Aorta (tissue), 5 donors: ENCODE measurements around the gene NELL1. TPM values are rescaled to one million over a fixed set of nuclear protein-coding genes. Genes with fewer than 3 reads are reported as not detected.

Source experiments
- ATAC-seq: fragments of 200-7000 bp; cut with Tn5 transposase; one replicate; pipeline ENCODE4 v1.9.1; 2022; ENCODE audit warnings: moderate library complexity; ENCODE audit not compliant: low FRiP score
- DNase-seq, 2 donors: peaks; one replicate each; pipeline ENCODE4 v3.0.0-alpha.2; 2020
- H3K27ac ChIP-seq, 2 donors: one replicate each; pipeline ENCODE4 v1.5.1; 2013; ENCODE audit warnings: low read length in 2 of 2, mild to moderate bottlenecking in 2 of 2, moderate library complexity in 2 of 2, control low read depth in 1 of 2, inconsistent platforms in 1 of 2, low read depth in 1 of 2
- H3K27me3 ChIP-seq, 2 donors: one replicate each; pipeline ENCODE4 v1.6.1; 2013; ENCODE audit warnings: control low read depth in 1 of 2, low read length in 1 of 2, mild to moderate bottlenecking in 1 of 2, moderate library complexity in 1 of 2; ENCODE audit not compliant: insufficient read depth in 2 of 2, control insufficient read depth in 1 of 2
- H3K36me3 ChIP-seq, 2 donors: one replicate each; pipeline ENCODE4 v1.6.1; 2013; ENCODE audit warnings: control low read depth in 1 of 2, low read length in 1 of 2, mild to moderate bottlenecking in 1 of 2; ENCODE audit not compliant: insufficient read depth in 2 of 2, control insufficient read depth in 1 of 2
- H3K4me1 ChIP-seq, 2 donors: one replicate each; pipeline ENCODE4 v1.6.1; 2013; ENCODE audit warnings: low read length in 2 of 2, control low read depth in 1 of 2, mild to moderate bottlenecking in 1 of 2, moderate library complexity in 1 of 2; ENCODE audit not compliant: insufficient read depth in 2 of 2, control insufficient read depth in 1 of 2
- H3K4me3 ChIP-seq, 2 donors: one replicate each; pipeline ENCODE4 v1.5.1; 2013; ENCODE audit warnings: low read length in 2 of 2, control low read depth in 1 of 2, mild to moderate bottlenecking in 1 of 2
- H3K9me3 ChIP-seq: one replicate; pipeline ENCODE4 v1.6.1; 2013; ENCODE audit warnings: mild to moderate bottlenecking, low read length; ENCODE audit not compliant: control insufficient read depth
- WGBS, 2 donors: extraction: QIAGEN DNeasy Blood & Tissue Kit; methylation state at CpG; one replicate each; pipeline ENCODE4 v1.1.7; 2013; 5-methylcytosine and 5-hydroxymethylcytosine counted together
- intact Hi-C, 2 donors: fragments of 100-400 bp; cut with DNase I; formaldehyde crosslinking; loops; one replicate each; pipeline versions ENCODE4 v1.14.2 to v1.15.0; 2022
- polyA plus RNA-seq, 2 donors: library from polyadenylated mRNA; stranded (reverse); fragments of 200-250 nt; gene quantifications; one replicate each; pipeline ENCODE4 v1.2.3, GENCODE V29; 2013
- total RNA-seq, 2 donors: library from RNA; stranded (reverse); fragmentation: NEBNext Ultra II Directional; extraction: Animal tissue kit (Norgen Biotek cat#: 25700); gene quantifications; one replicate each; pipeline ENCODE4 v1.2.1, GENCODE V29; 2021
- donor health status: healthy with polysubstance abuse.
- donor health status: Bipolar disorder and iron deficiency.
- donor health status: DM: no; HTN: no; CAD: no.
- donor health status: DM: no; HTN: no; CAD: no.
- donor health status: DM: yes; HTN: yes; CAD: no.

NELL1 gene
- total and polyA plus RNA-seq, 4 donors = 0.88 TPM; not detected in 3

- intact Hi-C loops = no loop called here
- Histone ChIP-seq H3K27ac (no peak overlapping the region), H3K4me1 (no peaks in the 10 kb centered on the region), H3K4me3 (no peak overlapping the region), H3K36me3 (peaks cover 0 to 2% of the 10 kb centered on the region in 2 donors), H3K27me3 (no peaks in the 10 kb centered on the region), H3K9me3 (peaks cover 1% of the 10 kb centered on the region)
- DNase-seq (no peak), ATAC-seq (no peak)
- 50 to 64% methylated on average over 3 of the region's 3 CpGs for WGBS, 2 donors
Observed at GRCh38 chr11:21018248-21018647, 348.9 kb downstream of the NELL1 start.

- Histone ChIP-seq H3K36me3 (no peaks in the 10 kb centered on the region), H3K4me1 (no peaks in the 10 kb centered on the region), H3K9me3 (no peaks in the 10 kb centered on the region), H3K27ac (no peak overlapping the region), H3K4me3 (no peak overlapping the region), H3K27me3 (no peaks in the 10 kb centered on the region)
- intact Hi-C loops = no loop called here
- ATAC-seq = no peak
- DNase-seq = no peak
- WGBS, 2 donors = 63 to 86% methylated on average over 1 of the region's 1 CpG
Observed at GRCh38 chr11:21026685-21027084, 357.3 kb downstream of the NELL1 start.

GRCh38 chr11:21037850-21038249 is 368.5 kb downstream of the NELL1 start:
- intact Hi-C loops = no loop called here
- no peak for ATAC-seq
- WGBS, 2 donors = 70% methylated on average over 2 of the region's 2 CpGs

GRCh38 chr11:21038801-21039200 is 369.4 kb downstream of the NELL1 start:
- Histone ChIP-seq H3K36me3 (no peaks in the 10 kb centered on the region), H3K4me3 (no peak overlapping the region), H3K27me3 (no peaks in the 10 kb centered on the region), H3K4me1 (no peaks in the 10 kb centered on the region), H3K27ac (no peak overlapping the region), H3K9me3 (no peaks in the 10 kb centered on the region)
- DNase-seq (no peak), ATAC-seq (no peak)
- intact Hi-C loops = no loop called here

More at GRCh38 chr11:21037850-21038249, 368.5 kb downstream of the NELL1 start:
- no peak overlapping the region for H3K27ac ChIP-seq
- H3K9me3 ChIP-seq = no peaks in the 10 kb centered on the region
- no peak overlapping the region for H3K4me3 ChIP-seq
- H3K36me3 ChIP-seq = no peaks in the 10 kb centered on the region
- H3K27me3 ChIP-seq = no peaks in the 10 kb centered on the region
- no peaks in the 10 kb centered on the region for H3K4me1 ChIP-seq
- no peak for DNase-seq

GRCh38 chr11:21040630-21041029 is 371.2 kb downstream of the NELL1 start:
- Histone ChIP-seq H3K9me3 (no peaks in the 10 kb centered on the region), H3K4me1 (no peaks in the 10 kb centered on the region), H3K27me3 (no peaks in the 10 kb centered on the region), H3K27ac (no peak overlapping the region), H3K36me3 (no peaks in the 10 kb centered on the region), H3K4me3 (no peak overlapping the region)
- WGBS, 2 donors = 73 to 74% methylated on average over 2 of the region's 2 CpGs
- no peak for DNase-seq
- intact Hi-C loops = no loop called here
- ATAC-seq = no peak

- Histone ChIP-seq H3K27ac (no peak overlapping the region), H3K36me3 (no peaks in the 10 kb centered on the region), H3K4me3 (no peak overlapping the region), H3K9me3 (no peaks in the 10 kb centered on the region), H3K4me1 (no peaks in the 10 kb centered on the region), H3K27me3 (peaks cover 0 to 2% of the 10 kb centered on the region in 2 donors)
- DNase-seq = no peak
- 63 to 66% methylated on average over 5 of the region's 5 CpGs for WGBS, 2 donors
- intact Hi-C loops = no loop called here
- no peak for ATAC-seq
Observed at GRCh38 chr11:21048626-21049025, 379.2 kb downstream of the NELL1 start.

- no peaks in the 10 kb centered on the region for H3K9me3 ChIP-seq
- H3K36me3 ChIP-seq = no peaks in the 10 kb centered on the region
- H3K4me1 ChIP-seq = no peaks in the 10 kb centered on the region
- no peak overlapping the region for H3K4me3 ChIP-seq
- DNase-seq (no peak), ATAC-seq (no peak)
- WGBS, 2 donors = 57 to 68% methylated on average over 1 of the region's 1 CpG
- intact Hi-C loops = no loop called here
- no peak overlapping the region for H3K27ac ChIP-seq
- H3K27me3 ChIP-seq = no peaks in the 10 kb centered on the region
Observed at GRCh38 chr11:21053466-21053865, 384.1 kb downstream of the NELL1 start.

GRCh38 chr11:21056644-21057043 is 387.3 kb downstream of the NELL1 start:
- intact Hi-C loops = no loop called here
- Histone ChIP-seq H3K27me3 (no peaks in the 10 kb centered on the region), H3K9me3 (no peaks in the 10 kb centered on the region), H3K36me3 (no peaks in the 10 kb centered on the region), H3K4me3 (no peak overlapping the region), H3K4me1 (no peaks in the 10 kb centered on the region), H3K27ac (no peak overlapping the region)
- DNase-seq (no peak), ATAC-seq (no peak)

GRCh38 chr11:21059879-21060278 is 390.5 kb downstream of the NELL1 start:
- H3K9me3 ChIP-seq = peaks cover 2% of the 10 kb centered on the region
- 58 to 63% methylated on average over 2 of the region's 2 CpGs for WGBS, 2 donors
- H3K36me3 ChIP-seq = no peaks in the 10 kb centered on the region
- H3K4me1 ChIP-seq = no peaks in the 10 kb centered on the region
- no peak overlapping the region for H3K4me3 ChIP-seq
- DNase-seq (no peak), ATAC-seq (no peak)
- intact Hi-C loops = no loop called here
- no peak overlapping the region for H3K27ac ChIP-seq
- no peaks in the 10 kb centered on the region for H3K27me3 ChIP-seq
